ENCODE measurements around the gene TNFAIP2.

Gene TNFAIP2

DNA sequence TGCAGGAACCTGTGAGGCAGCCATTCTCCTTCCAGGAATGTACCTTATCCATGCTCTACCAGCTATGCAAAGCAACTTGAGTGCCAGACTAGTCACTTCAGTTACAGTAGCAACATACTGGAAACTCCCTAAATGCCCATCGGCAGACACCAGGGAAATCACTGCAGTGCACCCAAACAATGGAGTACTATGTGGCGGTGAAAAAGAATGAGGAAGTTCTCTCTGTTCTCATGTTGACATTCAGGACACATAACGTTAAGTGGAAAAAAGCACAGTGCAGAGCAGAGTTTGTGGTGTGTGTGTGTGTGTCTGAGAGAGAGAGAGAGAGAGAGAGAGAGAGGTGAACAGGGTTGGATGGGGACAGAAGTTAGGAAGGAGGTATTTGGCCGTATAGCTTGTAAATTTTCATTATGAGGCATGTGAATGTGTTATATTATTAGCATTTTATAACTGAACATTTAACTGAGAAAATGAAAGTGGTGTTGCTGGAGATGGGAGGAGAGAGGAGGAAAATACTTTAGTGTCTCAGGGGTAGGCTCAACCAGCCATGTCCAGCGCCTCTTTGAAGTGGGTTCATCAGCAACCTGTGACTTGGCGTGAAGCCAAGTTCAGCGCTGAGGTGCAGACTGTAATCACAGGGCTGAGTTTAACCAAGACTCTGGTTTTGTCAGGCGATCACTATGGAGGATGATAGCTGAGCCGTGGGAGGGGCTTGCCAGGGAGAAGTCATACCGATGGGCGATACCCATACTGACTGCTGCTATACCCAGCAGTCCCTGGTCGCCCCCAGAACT lies 17.3 kb downstream of the TNFAIP2 start:
- Histone ChIP-seq H3K27ac (ENCODE audit: low read depth, low read length) (no peak overlapping the region), H3K36me3 (ENCODE audit: control insufficient read depth, insufficient read depth, low read length) (peaks cover 4% of the 10 kb centered on the region; the same call in 1 of the 2 replicates)

DNA sequence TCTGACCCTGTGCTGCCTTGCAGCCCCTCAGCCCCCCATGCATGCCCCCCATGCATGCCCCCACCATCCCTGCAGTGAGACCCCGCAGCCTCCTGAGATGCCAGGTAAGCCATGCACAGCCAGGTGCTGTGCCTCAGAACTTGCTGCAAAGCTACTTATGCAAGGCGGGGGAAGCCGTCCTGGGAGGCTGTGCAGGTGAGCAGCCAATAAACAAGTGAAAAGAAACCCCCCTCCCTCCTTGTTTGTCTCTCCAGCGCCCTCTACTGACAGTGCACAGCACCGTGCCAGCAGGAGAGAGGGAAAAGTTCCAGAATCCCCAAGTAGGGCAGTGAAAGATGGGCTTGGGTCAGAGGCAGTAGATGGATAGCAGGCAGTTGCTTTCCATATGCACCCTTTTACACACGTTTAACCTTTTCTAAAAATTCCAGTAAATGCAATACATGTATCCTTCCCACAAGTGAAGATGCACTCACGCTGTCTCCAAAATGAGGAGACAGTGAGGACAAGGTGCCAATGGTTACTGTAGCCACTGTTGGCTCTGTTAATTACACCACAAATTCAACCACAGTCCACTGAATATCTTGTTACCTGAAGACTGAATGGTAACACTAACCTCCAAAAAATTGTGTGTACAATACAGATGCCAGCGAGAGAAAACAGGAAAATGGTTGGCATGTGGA lies 18.0 kb downstream of the TNFAIP2 start:
- H3K9ac ChIP-seq (ENCODE audit: low read length), result no peak overlapping the region
- no peaks in the 10 kb centered on the region; the same call in 1 of the 2 replicates for H3K27me3 ChIP-seq (ENCODE audit: control insufficient read depth, insufficient read depth, low read length)
- no peak overlapping the region for H3K27ac ChIP-seq (ENCODE audit: low read depth, low read length)
- H3K9me3 ChIP-seq (ENCODE audit: control insufficient read depth, insufficient read depth, low read depth, low read length), result no peaks in the 10 kb centered on the region
- H3K4me1 ChIP-seq (ENCODE audit: control insufficient read depth, insufficient read depth, low read length), result peaks cover 20% of the 10 kb centered on the region
- H3K4me3 ChIP-seq (ENCODE audit: low read depth, low read length), result no peak overlapping the region
- no peaks in the 10 kb centered on the region for H3K36me3 ChIP-seq (ENCODE audit: control insufficient read depth, insufficient read depth, low read length)

More for the DNA sequence above, 17.3 kb downstream of the TNFAIP2 start:
- no peaks in the 10 kb centered on the region; the same call in 1 of the 2 replicates for H3K27me3 ChIP-seq (ENCODE audit: control insufficient read depth, insufficient read depth, low read length)
- no peak overlapping the region for H3K4me3 ChIP-seq (ENCODE audit: low read depth, low read length)
- no peaks in the 10 kb centered on the region for H3K9me3 ChIP-seq (ENCODE audit: control insufficient read depth, insufficient read depth, low read depth, low read length)
- peaks cover 20% of the 10 kb centered on the region for H3K4me1 ChIP-seq (ENCODE audit: control insufficient read depth, insufficient read depth, low read length)
- no peak overlapping the region for H3K9ac ChIP-seq (ENCODE audit: low read length)

DNA sequence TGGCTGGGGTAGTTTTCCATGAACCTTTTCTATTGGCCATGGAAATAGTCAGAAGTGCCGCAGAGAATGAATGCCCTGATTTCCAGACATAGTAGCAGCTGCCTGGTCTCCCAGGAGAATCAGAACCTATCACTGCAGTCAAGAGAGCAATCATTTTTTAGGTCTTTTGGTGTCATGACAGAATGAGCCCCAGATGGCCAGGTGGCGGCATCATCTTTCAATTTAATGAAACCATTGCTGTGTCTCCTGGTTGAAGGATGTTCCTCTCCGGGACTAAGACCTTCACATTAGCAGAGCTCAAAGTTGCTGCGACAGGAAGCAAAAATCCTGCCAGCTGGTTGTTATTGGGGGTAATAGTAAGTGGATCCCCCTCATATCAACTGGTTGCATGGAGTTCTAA lies 18.8 kb downstream of the TNFAIP2 start:
- Histone ChIP-seq H3K36me3 (ENCODE audit: control insufficient read depth, insufficient read depth, low read length) (no peaks in the 10 kb centered on the region), H3K27ac (ENCODE audit: low read depth, low read length) (no peak overlapping the region), H3K4me1 (ENCODE audit: control insufficient read depth, insufficient read depth, low read length) (peaks cover 20% of the 10 kb centered on the region), H3K9me3 (ENCODE audit: control insufficient read depth, insufficient read depth, low read depth, low read length) (no peaks in the 10 kb centered on the region), H3K4me3 (ENCODE audit: low read depth, low read length) (no peak overlapping the region), H3K27me3 (ENCODE audit: control insufficient read depth, insufficient read depth, low read length) (no peaks in the 10 kb centered on the region; the same call in 1 of the 2 replicates), H3K9ac (ENCODE audit: low read length) (no peak overlapping the region)

DNA sequence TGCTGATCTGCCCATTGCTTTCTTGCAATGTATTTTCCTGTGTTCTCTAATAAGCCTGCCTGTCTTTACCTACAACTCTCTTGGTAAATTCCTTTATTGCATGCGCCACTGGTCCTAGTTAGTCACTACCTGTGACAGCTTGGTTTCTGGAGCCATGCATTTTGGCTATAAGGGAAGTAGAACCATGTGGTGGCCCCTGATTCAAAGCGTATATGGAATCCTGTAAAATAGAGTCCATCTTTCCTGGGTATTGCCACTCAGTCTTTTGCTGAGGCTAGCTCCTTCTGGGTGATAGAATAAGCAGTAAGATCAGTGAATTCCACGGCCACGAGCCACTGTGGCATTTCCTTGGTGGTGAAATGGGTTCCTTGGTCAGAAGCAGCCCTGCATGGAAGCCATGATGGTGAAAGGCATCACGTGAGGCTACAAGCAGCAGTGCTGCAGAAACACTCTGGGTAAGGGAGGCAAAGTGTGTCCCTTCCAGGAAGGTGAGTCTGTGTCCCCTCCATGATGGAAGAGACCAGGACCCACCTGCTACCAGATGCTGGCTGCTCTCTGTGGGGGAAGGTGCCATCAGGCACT lies 19.6 kb downstream of the TNFAIP2 start:
- Histone ChIP-seq H3K27ac (ENCODE audit: low read depth, low read length) (no peak overlapping the region), H3K36me3 (ENCODE audit: control insufficient read depth, insufficient read depth, low read length) (no peaks in the 10 kb centered on the region), H3K27me3 (ENCODE audit: control insufficient read depth, insufficient read depth, low read length) (no peaks in the 10 kb centered on the region; the same call in 1 of the 2 replicates), H3K9me3 (ENCODE audit: control insufficient read depth, insufficient read depth, low read depth, low read length) (no peaks in the 10 kb centered on the region), H3K4me3 (ENCODE audit: low read depth, low read length) (no peak overlapping the region), H3K4me1 (ENCODE audit: control insufficient read depth, insufficient read depth, low read length) (peaks cover 15% of the 10 kb centered on the region; the same call in 1 of the 2 replicates), H3K9ac (ENCODE audit: low read length) (no peak overlapping the region)

DNA sequence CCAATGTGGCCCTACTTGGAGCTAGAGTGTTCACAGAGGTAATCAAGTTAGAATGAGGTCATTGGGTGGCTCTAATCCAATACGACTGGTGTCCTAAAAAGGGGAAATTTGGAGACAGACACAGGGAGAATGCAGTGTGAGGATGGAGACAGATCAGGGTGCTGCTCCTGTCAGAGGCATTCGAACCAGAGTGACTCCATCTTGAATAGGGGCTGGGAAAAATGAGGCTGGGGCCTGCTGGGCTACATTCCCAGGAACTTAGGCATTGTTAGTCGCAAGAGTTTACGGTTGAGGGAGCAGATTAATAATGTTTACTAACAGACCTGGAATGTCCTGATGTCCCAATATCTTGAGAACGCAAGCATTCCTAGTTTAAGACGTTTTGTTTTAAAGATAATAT lies 20.2 kb downstream of the TNFAIP2 start:
- no peak overlapping the region for H3K27ac ChIP-seq (ENCODE audit: low read depth, low read length)
- H3K4me1 ChIP-seq (ENCODE audit: control insufficient read depth, insufficient read depth, low read length), result peaks cover 9% of the 10 kb centered on the region; the same call in 1 of the 2 replicates
- H3K4me3 ChIP-seq (ENCODE audit: low read depth, low read length), result no peak overlapping the region
- H3K27me3 ChIP-seq (ENCODE audit: control insufficient read depth, insufficient read depth, low read length), result no peaks in the 10 kb centered on the region
- H3K9ac ChIP-seq (ENCODE audit: low read length), result no peak overlapping the region
- H3K9me3 ChIP-seq (ENCODE audit: control insufficient read depth, insufficient read depth, low read depth, low read length), result no peaks in the 10 kb centered on the region
- H3K36me3 ChIP-seq (ENCODE audit: control insufficient read depth, insufficient read depth, low read length), result no peaks in the 10 kb centered on the region

DNA sequence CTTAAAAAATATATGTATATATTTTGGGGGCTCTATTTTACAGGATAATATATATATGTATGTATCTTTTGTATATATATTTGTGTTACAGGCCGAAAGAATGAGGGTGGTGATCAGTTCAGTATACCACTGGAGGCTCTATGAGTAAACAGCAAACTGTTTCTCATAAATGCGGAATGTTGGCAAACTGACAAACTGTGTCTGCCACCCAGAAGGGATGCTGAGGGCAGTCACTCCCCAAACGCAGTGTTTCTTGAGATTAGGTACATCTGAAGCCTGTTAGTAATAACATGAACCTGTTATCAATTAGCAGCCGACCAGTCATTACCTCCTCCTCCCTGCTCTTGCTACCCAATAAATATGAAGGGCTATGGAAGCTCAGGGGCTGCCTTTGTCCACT lies 20.8 kb downstream of the TNFAIP2 start:
- Histone ChIP-seq H3K36me3 (ENCODE audit: control insufficient read depth, insufficient read depth, low read length) (no peaks in the 10 kb centered on the region), H3K9ac (ENCODE audit: low read length) (no peak overlapping the region), H3K27me3 (ENCODE audit: control insufficient read depth, insufficient read depth, low read length) (no peaks in the 10 kb centered on the region), H3K9me3 (ENCODE audit: control insufficient read depth, insufficient read depth, low read depth, low read length) (no peaks in the 10 kb centered on the region), H3K4me3 (ENCODE audit: low read depth, low read length) (no peak overlapping the region), H3K4me1 (ENCODE audit: control insufficient read depth, insufficient read depth, low read length) (peaks cover 8% of the 10 kb centered on the region; the same call in 1 of the 2 replicates), H3K27ac (ENCODE audit: low read depth, low read length) (no peak overlapping the region)

DNA sequence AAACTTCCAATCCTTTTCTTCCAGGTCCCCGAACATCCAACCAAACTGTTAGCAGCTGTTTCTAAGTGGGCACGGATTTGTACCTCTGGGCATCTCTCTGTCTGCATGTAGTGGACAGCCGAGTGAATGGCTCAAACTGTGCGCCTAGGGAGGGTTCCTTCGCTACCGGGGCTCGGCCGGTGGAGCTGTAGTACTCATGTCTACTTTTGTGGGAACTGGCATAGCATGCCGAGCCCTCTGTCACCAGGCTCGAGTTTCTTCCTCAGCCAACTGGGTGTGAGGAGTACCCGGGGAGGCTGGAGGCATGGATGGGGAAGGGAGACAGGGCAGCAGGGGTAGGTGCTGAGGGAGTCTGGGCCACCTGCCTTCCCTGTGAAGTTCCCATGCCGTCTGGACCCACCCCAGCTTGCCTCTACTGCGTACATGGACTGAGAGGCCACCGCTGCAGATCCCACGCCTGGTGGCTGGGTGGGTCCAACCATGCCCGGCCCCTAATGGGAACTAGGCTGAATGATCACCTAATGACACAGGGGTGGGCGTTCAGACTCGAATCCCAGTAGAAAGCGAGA lies 23.0 kb downstream of the TNFAIP2 start:
- Histone ChIP-seq H3K9me3 (ENCODE audit: control insufficient read depth, insufficient read depth, low read depth, low read length) (no peaks in the 10 kb centered on the region), H3K4me1 (ENCODE audit: control insufficient read depth, insufficient read depth, low read length) (no peaks in the 10 kb centered on the region), H3K9ac (ENCODE audit: low read length) (no peak overlapping the region), H3K27me3 (ENCODE audit: control insufficient read depth, insufficient read depth, low read length) (no peaks in the 10 kb centered on the region), H3K27ac (ENCODE audit: low read depth, low read length) (no peak overlapping the region), H3K4me3 (ENCODE audit: low read depth, low read length) (no peak overlapping the region), H3K36me3 (ENCODE audit: control insufficient read depth, insufficient read depth, low read length) (no peaks in the 10 kb centered on the region)

DNA sequence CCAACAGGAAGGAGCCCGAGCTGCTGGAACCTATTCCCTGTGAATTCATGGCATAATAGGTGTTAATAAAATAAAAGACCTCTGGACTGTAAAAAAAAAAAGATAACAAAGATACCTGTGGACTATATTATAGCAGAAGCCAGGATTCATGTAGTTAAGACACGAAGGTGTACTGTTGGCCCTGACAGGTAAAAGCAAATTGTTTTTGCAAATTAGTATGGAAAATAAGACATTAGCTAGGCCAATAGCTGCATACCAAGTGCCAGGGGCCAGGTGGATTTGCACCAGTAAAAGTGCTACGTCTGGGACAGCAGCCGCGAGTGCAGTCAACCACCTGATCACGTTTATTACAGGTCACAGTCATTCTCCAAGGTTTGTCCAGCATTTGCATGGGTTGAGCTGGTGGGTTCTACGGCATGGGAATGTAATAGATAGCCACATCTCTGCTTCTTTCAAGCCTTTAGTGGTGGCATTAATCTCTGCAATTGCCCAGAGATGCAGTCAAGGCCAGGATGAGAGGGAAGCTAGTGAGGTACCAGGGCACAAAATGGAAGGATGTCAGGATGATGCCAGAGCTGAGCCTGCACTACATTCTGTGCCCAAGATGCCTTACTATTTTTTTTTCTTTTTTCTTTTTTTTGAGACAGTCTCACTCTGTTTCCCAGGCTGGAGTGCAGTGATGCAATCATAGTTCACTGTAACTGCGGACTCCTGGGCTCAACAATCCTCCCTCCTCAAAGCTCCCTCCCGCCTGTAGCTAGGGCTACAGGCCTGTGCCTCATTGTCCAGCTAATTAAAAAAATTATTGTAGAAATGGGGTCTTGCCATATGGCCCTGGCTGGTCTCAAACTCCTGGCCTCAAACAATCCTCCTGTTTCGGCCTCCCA lies 26.3 kb downstream of the TNFAIP2 start:
- H3K36me3 ChIP-seq (ENCODE audit: control insufficient read depth, insufficient read depth, low read length), result no peaks in the 10 kb centered on the region
- no peak overlapping the region for H3K27ac ChIP-seq (ENCODE audit: low read depth, low read length)

DNA sequence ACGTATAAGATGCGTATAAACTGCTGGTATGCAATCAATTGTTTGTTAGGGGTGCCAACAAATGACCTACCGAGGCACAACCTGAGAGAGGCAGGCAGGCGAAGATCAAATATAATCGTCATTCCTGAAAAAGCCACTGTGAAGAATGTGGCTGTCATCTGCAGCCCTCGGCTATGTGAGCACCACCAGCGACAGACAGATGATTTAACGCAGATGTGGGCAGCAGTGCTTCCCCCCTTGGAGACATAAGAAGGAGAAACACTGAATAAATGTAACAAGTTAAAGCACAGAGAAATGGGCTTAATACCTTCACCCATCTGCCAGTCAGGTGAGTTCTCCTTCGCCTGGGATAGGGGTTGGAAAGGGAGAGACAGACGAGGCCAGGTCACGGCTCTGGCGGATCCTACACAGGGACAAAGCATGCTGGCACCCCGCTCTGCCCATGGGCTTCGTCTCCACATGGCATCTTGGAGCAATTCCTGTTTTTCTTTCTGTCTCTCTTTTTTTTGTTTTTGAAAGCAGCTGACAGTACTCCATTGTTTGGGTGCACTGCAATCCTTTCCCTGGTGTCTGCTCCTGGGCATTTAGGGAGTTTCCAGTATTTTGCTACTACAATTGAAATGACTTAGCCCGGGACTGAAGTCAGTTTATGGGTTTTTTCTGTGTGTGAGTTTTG lies 28.1 kb downstream of the TNFAIP2 start:
- H3K36me3 ChIP-seq (ENCODE audit: control insufficient read depth, insufficient read depth, low read length), result no peaks in the 10 kb centered on the region
- H3K27me3 ChIP-seq (ENCODE audit: control insufficient read depth, insufficient read depth, low read length), result no peaks in the 10 kb centered on the region
- no peak overlapping the region for H3K9ac ChIP-seq (ENCODE audit: low read length)
- peaks cover 1% of the 10 kb centered on the region; the same call in 1 of the 2 replicates for H3K4me1 ChIP-seq (ENCODE audit: control insufficient read depth, insufficient read depth, low read length)
- no peak overlapping the region for H3K27ac ChIP-seq (ENCODE audit: low read depth, low read length)
- no peak overlapping the region for H3K4me3 ChIP-seq (ENCODE audit: low read depth, low read length)
- H3K9me3 ChIP-seq (ENCODE audit: control insufficient read depth, insufficient read depth, low read depth, low read length), result no peaks in the 10 kb centered on the region

More for the DNA sequence above, 26.3 kb downstream of the TNFAIP2 start:
- Histone ChIP-seq H3K4me3 (ENCODE audit: low read depth, low read length) (no peak overlapping the region), H3K9me3 (ENCODE audit: control insufficient read depth, insufficient read depth, low read depth, low read length) (no peaks in the 10 kb centered on the region), H3K4me1 (ENCODE audit: control insufficient read depth, insufficient read depth, low read length) (no peaks in the 10 kb centered on the region), H3K9ac (ENCODE audit: low read length) (no peak overlapping the region), H3K27me3 (ENCODE audit: control insufficient read depth, insufficient read depth, low read length) (no peaks in the 10 kb centered on the region)

DNA sequence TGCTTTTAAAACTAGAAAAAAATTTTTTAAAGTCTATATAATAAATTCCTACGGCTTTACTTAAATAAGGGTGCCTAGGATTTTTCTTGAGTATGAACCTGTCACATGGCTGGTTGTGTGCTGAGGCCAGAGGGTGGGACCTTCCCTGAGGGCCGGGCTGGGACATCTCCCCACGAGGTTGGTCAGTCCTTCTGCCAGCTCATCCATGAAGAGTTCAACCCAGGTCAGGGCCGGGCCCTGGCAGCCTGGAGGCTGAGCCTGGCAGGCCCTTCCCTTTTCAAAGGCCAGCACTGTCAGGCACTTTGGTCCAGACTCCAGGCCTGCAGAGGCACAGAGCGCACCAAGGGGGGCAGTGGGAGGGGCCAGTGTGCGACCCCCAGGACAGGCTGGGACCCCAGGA lies 31.7 kb downstream of the TNFAIP2 start:
- Histone ChIP-seq H3K27me3 (ENCODE audit: control insufficient read depth, insufficient read depth, low read length) (peaks cover 2% of the 10 kb centered on the region; the same call in 1 of the 2 replicates), H3K36me3 (ENCODE audit: control insufficient read depth, insufficient read depth, low read length) (no peaks in the 10 kb centered on the region), H3K9ac (ENCODE audit: low read length) (no peak overlapping the region), H3K4me1 (ENCODE audit: control insufficient read depth, insufficient read depth, low read length) (peaks cover 7% of the 10 kb centered on the region; the same call in 1 of the 2 replicates), H3K4me3 (ENCODE audit: low read depth, low read length) (no peak overlapping the region), H3K27ac (ENCODE audit: low read depth, low read length) (no peak overlapping the region), H3K9me3 (ENCODE audit: control insufficient read depth, insufficient read depth, low read depth, low read length) (no peaks in the 10 kb centered on the region)
